Mucosa of stomach (tissue), 1 donor: ENCODE results near the gene PIGS.

ENCODE experiments used
- H3K27me3 ChIP-seq: one replicate; pipeline ENCODE4 v1.7.0; 2013; ENCODE audit warnings: mild to moderate bottlenecking, low read length; ENCODE audit not compliant: control insufficient read depth, insufficient read depth
- H3K36me3 ChIP-seq: one replicate; pipeline ENCODE4 v1.7.0; 2013; ENCODE audit warnings: low read length; ENCODE audit not compliant: control insufficient read depth, insufficient read depth
- H3K4me1 ChIP-seq: one replicate; pipeline ENCODE4 v1.7.0; 2013; ENCODE audit warnings: mild to moderate bottlenecking, low read length; ENCODE audit not compliant: control insufficient read depth, insufficient read depth
- H3K4me3 ChIP-seq: one replicate; pipeline ENCODE4 v1.7.0; 2013; ENCODE audit warnings: low read length
- H3K9ac ChIP-seq: one replicate; pipeline ENCODE4 v1.7.0; 2013; ENCODE audit warnings: mild to moderate bottlenecking, low read length, moderate library complexity
- H3K9me3 ChIP-seq: one replicate; pipeline ENCODE4 v1.7.0; 2013; ENCODE audit warnings: mild to moderate bottlenecking, low read length, moderate library complexity; ENCODE audit not compliant: control insufficient read depth
- donor health status: Pancreatic carcinoma.

PIGS gene

DNA sequence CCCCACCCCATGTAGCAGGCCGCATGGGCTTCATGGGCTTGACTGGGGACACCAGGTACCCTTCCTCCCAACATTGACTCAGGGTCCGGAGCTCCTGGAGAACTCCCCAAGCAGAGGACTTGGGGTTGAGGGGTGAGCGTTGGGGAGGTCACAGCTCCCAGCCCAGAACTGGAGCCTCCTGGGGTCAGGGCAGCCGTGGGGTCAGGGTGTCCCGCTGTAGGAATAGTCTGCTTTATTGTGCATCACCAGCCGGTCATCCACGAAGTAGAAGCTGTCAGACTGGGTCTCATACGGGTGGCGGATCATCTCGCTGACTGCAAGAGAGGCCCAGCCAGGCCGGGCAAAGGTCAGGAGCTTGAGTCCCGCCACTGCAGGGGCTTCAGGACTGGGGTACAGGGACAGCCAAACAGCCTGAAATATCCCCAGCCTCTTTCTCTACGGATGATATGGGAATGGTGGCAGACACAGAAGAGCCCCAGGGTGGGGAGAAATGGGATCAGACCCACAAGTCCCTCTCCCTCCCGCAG is 24.2 kb downstream of the PIGS start:
- no peaks in the 10 kb centered on the region for H3K36me3 ChIP-seq
- no peaks in the 10 kb centered on the region for H3K27me3 ChIP-seq
- peaks cover 9% of the 10 kb centered on the region for H3K4me1 ChIP-seq
- no peak overlapping the region for H3K9ac ChIP-seq
- H3K9me3 ChIP-seq, result no peaks in the 10 kb centered on the region
- no peak overlapping the region for H3K4me3 ChIP-seq

DNA sequence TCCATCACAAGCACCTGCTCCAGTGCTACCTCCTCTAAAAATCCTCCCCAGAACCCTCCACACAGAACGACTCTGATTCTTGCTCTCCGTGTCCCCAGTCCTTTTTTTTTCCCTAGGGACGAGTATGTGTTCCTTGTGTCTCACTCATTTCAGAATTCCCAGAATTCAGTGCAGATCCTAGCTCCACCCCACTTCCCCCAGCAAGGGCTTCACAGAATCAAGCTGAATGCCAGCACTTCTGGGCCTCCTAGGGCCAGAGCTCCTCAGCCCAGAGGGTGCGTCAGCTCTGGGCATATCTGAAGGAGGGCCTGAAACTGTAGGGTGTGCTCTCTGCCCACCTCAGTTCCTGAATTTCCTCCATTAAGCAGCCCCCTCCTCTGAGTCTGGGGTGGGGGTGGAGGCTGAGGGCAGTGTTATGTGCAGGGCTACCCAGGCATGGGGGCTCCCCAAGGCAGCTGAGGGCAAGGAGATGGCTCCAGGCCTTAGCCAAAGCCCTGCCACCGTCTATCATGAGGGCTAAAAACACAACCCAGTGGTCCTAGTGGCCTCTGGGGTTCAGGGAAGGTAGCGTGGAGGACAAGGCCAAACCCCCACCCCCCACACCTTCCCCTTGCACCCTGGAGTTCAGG is 25.4 kb downstream of the PIGS start:
- Histone ChIP-seq H3K27me3 (no peaks in the 10 kb centered on the region), H3K4me3 (no peak overlapping the region), H3K4me1 (peaks cover 4% of the 10 kb centered on the region), H3K36me3 (no peaks in the 10 kb centered on the region), H3K9ac (no peak overlapping the region), H3K9me3 (no peaks in the 10 kb centered on the region)

DNA sequence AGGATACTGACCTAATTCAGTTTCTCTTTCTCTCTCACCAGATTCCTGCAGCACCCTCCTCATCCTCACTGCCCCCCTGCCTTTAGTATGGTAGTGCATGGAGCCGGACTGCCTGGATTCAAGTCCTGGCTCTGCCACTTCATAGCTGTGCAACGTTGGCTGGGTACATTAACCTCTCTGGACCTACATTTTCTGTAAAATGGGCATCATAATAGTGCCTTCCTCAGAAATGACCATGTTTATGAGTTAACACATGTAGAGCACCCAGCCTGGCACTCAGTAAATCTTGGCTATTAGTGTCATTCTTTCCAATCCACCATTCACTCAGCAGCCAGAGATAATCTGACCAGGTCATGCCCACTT is 26.2 kb downstream of the PIGS start:
- H3K9ac ChIP-seq, result no peak overlapping the region
- H3K9me3 ChIP-seq, result no peaks in the 10 kb centered on the region
- peaks cover 4% of the 10 kb centered on the region for H3K4me1 ChIP-seq
- no peaks in the 10 kb centered on the region for H3K27me3 ChIP-seq
- H3K36me3 ChIP-seq, result no peaks in the 10 kb centered on the region
- no peak overlapping the region for H3K4me3 ChIP-seq

- no peaks in the 10 kb centered on the region for H3K27me3 ChIP-seq
- H3K9ac ChIP-seq, result no peak overlapping the region
- peaks cover 4% of the 10 kb centered on the region for H3K4me1 ChIP-seq
- H3K36me3 ChIP-seq, result no peaks in the 10 kb centered on the region
- H3K9me3 ChIP-seq, result no peaks in the 10 kb centered on the region
- H3K4me3 ChIP-seq, result no peak overlapping the region
These were observed 26.8 kb downstream of the PIGS start for GRCh38 chr17:28544402-28545140.

DNA sequence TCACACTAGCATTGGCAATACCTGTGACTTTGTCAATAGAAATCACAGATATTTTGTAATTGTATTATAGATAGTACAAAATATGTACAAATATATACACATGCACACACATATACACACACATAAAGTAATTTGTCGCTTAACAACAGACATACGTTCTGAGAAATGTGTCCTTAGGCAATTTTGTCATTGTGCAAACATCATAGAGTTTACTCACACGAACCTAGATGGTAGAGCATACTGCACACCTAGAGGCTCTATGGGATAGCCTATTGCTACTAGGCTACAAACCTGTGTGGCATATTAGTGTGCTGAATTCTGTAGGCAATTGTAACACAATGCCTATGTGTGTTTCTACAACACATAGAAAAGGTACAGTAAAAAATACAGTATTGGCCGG is 29.9 kb downstream of the PIGS start:
- no peak overlapping the region for H3K9ac ChIP-seq
- H3K27me3 ChIP-seq, result no peaks in the 10 kb centered on the region
- no peaks in the 10 kb centered on the region for H3K9me3 ChIP-seq
- H3K4me1 ChIP-seq, result peaks cover 11% of the 10 kb centered on the region
- H3K4me3 ChIP-seq, result no peak overlapping the region
- H3K36me3 ChIP-seq, result no peaks in the 10 kb centered on the region

- Histone ChIP-seq H3K4me1 (peaks cover 23% of the 10 kb centered on the region), H3K9ac (no peak overlapping the region), H3K27me3 (no peaks in the 10 kb centered on the region), H3K9me3 (no peaks in the 10 kb centered on the region), H3K36me3 (no peaks in the 10 kb centered on the region), H3K4me3 (no peak overlapping the region)
These were observed 31.1 kb downstream of the PIGS start for GRCh38 chr17:28540231-28540630.

GRCh38 chr17:28538296-28538895 is 32.9 kb downstream of the PIGS start:
- Histone ChIP-seq H3K4me3 (no peak overlapping the region), H3K27me3 (no peaks in the 10 kb centered on the region), H3K9me3 (no peaks in the 10 kb centered on the region), H3K36me3 (no peaks in the 10 kb centered on the region), H3K9ac (no peak overlapping the region), H3K4me1 (peaks cover 40% of the 10 kb centered on the region)

GRCh38 chr17:28537219-28537610 is 34.1 kb downstream of the PIGS start:
- Histone ChIP-seq H3K9ac (no peak overlapping the region), H3K9me3 (no peaks in the 10 kb centered on the region), H3K4me1 (peaks cover 52% of the 10 kb centered on the region), H3K27me3 (no peaks in the 10 kb centered on the region), H3K36me3 (no peaks in the 10 kb centered on the region), H3K4me3 (no peak overlapping the region)

GRCh38 chr17:28536532-28537218 is 34.6 kb downstream of the PIGS start:
- H3K9ac ChIP-seq, result no peak overlapping the region
- H3K9me3 ChIP-seq, result no peaks in the 10 kb centered on the region
- no peaks in the 10 kb centered on the region for H3K36me3 ChIP-seq
- H3K27me3 ChIP-seq, result peaks cover under 1% of the 10 kb centered on the region
- H3K4me1 ChIP-seq, result peaks cover 54% of the 10 kb centered on the region
- no peak overlapping the region for H3K4me3 ChIP-seq

DNA sequence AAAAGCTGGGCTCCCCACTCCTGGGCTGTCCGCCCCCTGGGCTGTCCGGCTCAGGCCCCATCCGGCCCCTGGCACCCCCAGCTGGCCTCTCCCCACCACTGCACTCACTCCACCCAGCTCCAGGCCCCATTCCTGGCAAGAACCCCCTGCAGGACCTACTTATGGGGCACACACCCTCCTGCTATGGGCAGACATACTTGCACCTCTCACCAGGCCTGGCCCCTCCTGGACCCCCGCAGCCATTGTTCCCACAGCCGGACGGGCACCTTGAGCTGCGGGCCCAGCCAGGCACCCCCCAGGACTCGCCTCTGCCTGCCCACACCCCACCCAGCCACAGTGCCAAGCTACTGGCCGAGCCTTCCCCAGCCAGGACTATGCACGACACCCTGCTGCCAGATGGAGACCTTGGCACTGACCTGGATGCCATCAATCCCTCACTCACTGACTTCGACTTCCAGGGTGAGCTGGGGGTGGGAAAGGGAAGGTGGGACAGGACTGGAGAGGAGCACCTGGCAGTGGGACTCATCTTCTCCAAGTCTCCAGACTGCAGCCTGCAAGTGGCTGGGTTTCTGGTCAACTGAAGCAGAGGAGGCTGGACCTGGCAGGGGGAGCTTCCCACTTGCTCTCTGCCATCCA is 36.5 kb downstream of the PIGS start:
- peaks cover 54% of the 10 kb centered on the region for H3K4me1 ChIP-seq
- H3K36me3 ChIP-seq, result no peaks in the 10 kb centered on the region
- peaks cover 5% of the 10 kb centered on the region for H3K27me3 ChIP-seq
- no peaks in the 10 kb centered on the region for H3K9me3 ChIP-seq
- H3K9ac ChIP-seq, result no peak overlapping the region
- H3K4me3 ChIP-seq, result no peak overlapping the region

DNA sequence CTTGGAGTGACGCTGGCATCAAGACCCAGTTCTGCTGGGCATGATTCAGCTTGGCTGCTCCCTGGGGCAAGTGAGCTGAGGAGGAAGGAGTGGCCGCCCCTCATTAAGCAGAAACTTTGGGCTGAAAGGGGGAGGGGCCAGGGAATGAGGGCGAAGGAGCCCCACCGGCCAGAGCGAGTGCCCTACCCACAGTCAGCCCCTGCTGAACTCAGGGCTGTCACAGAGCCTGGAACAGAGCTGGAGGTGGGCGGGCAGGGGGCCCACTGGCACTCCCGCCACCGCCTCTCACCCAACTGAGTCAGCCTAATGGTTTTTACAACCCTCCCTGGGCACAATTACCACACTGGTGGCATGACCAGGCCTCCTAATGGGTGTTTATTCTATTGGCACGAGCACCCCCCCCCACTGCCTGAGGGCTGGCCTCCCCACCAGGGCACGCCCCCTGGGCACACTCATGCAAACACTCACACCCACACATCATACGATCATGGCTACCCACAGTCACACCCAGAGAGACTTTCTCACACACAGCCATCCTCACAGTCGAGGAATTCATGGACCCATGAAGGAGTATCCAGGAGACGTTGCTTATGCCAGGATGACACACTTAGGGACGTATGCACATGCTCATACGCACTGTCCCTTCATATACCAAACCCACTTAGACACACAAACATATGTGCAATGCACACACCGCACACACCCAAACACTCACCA is 38.1 kb downstream of the PIGS start:
- H3K4me3 ChIP-seq, result no peak overlapping the region
- peaks cover 5% of the 10 kb centered on the region for H3K27me3 ChIP-seq
- peaks cover 57% of the 10 kb centered on the region for H3K4me1 ChIP-seq
- H3K36me3 ChIP-seq, result no peaks in the 10 kb centered on the region
- H3K9me3 ChIP-seq, result no peaks in the 10 kb centered on the region
- no peak overlapping the region for H3K9ac ChIP-seq
